Right cardiac atrium (tissue), 5 donors: ENCODE results near the gene CD4. TPM values are rescaled to one million over a fixed set of nuclear protein-coding genes. Genes with fewer than 3 reads are reported as not detected.
"Not testable (repeated sequence)": the region's sequence is repeated elsewhere in the genome, so short reads cannot be mapped to it uniquely, and the experiment has no call there.

ENCODE experiments used
- ATAC-seq, 2 donors: fragments of 200-7000 bp; cut with Tn5 transposase; one replicate each; pipeline versions ENCODE4 v1.8.0 to v1.9.1; 2020; ENCODE audit warnings: moderate library complexity in 2 of 2, mild to moderate bottlenecking in 1 of 2
- DNase-seq, 3 donors: peaks; one replicate each; pipeline ENCODE4 v3.0.0-alpha.2; 2020
- H3K27ac ChIP-seq: one replicate; pipeline ENCODE4 v1.5.1; 2013; ENCODE audit warnings: mild to moderate bottlenecking, low read length, control low read depth, moderate library complexity
- H3K27me3 ChIP-seq: one replicate; pipeline ENCODE4 v1.6.1; 2013; ENCODE audit not compliant: control insufficient read depth, insufficient read depth
- H3K4me1 ChIP-seq: one replicate; pipeline ENCODE4 v1.6.1; 2013; ENCODE audit warnings: low read length; ENCODE audit not compliant: control insufficient read depth, insufficient read depth
- H3K4me3 ChIP-seq: one replicate; pipeline ENCODE4 v1.5.1; 2013; ENCODE audit warnings: low read length, control low read depth
- H3K9me3 ChIP-seq: one replicate; pipeline ENCODE4 v1.6.1; 2013; ENCODE audit warnings: low read length; ENCODE audit not compliant: control insufficient read depth
- WGBS: extraction: QIAGEN DNeasy Blood & Tissue Kit; methylation state at CpG from one replicate; pipeline ENCODE4 v1.1.7; 2013; 5-methylcytosine and 5-hydroxymethylcytosine counted together
- intact Hi-C, 4 donors: fragments of 100-400 bp; cut with DNase I; formaldehyde crosslinking; loops; one replicate each; pipeline versions ENCODE4 v1.11.0 to v1.14.0; 2022 to 2023
- long read RNA-seq, 4 donors: library from polyadenylated mRNA; unstranded; transcript quantifications; one replicate each; pipeline ENCODE4 v2.0.0, GENCODE V29; 2020 to 2021
- polyA plus RNA-seq: library from polyadenylated mRNA; stranded (reverse); fragments of 200-250 nt; gene quantifications from one replicate; pipeline ENCODE4 v1.2.3, GENCODE V29; 2013
- total RNA-seq, 4 donors: library from RNA; stranded (reverse); fragmentation: NEBNext Ultra II Directional; extraction: Animal tissue kit (Norgen Biotek cat#: 25700); gene quantifications; one replicate each; pipeline ENCODE4 v1.2.1, GENCODE V29; 2021
- donor health status: healthy with polysubstance abuse.
- donor health status: DM: no; HTN: yes; CAD: no.
- donor health status: DM: no; HTN: no; CAD: no.
- donor health status: DM: no; HTN: yes; CAD: no; lungs with severe emphysema.
- donor health status: DM: yes; HTN: yes; CAD: no.

CD4 gene
- 10 to 100 TPM; 11.4 to 15.4 (median 13.7) TPM for total RNA-seq
- 2.5 TPM for polyA plus RNA-seq
- long read RNA-seq, donor 1, transcript CD4-201 (10 exons, 3,114 nt) = major isoform, 7 of 13 reads
- long read RNA-seq, donor 1, partial matches to known transcripts = 6 of 13 reads
- long read RNA-seq, donor 1, other reads (novel, unspliced or antisense) = 0 of 13 reads
- long read RNA-seq, donor 2, transcript CD4-201 (10 exons, 3,114 nt) = major isoform, 8 of 12 reads
- long read RNA-seq, donor 2, partial matches to known transcripts = 2 of 12 reads
- long read RNA-seq, donor 2, other reads (novel, unspliced or antisense) = 2 of 12 reads
- long read RNA-seq, donor 3, transcript CD4-201 (10 exons, 3,114 nt) = major isoform, 13 of 23 reads
- long read RNA-seq, donor 3, partial matches to known transcripts = 7 of 23 reads
- long read RNA-seq, donor 3, other reads (novel, unspliced or antisense) = 3 of 23 reads
- long read RNA-seq, donor 4, transcript CD4-201 (10 exons, 3,114 nt) = major isoform, 6 of 8 reads
- long read RNA-seq, donor 4, partial matches to known transcripts = 2 of 8 reads
- long read RNA-seq, donor 4, other reads (novel, unspliced or antisense) = 0 of 8 reads

GRCh38 chr12:6788972-6789924, at the start of gene CD4:
TSS of gene CD4 (plus strand) at chr12:6789528. CDS start at chr12:6800139, 10,611 bp downstream.
- WGBS = 63% methylated on average over 18 of the region's 18 CpGs
- H3K4me1 ChIP-seq = peaks cover 2% of the 10 kb centered on the region
- intact Hi-C loops = loop anchor here in 1 of 4 donors (10.0 kb wide), 1 partner anchor 54 kb away; no protein-coding TSS in a partner anchor
- DNase-seq = peak; percentile 76 to 91 (median 90)
- no peak within 1 kb of the TSS for H3K4me3 ChIP-seq
- peak within 1 kb of the TSS; percentile 25 for H3K27ac ChIP-seq
- H3K9me3 ChIP-seq = no peaks in the 10 kb centered on the region
- peak; percentile 72 to 77 for ATAC-seq
- no peaks in the 10 kb centered on the region for H3K27me3 ChIP-seq

- H3K4me3 ChIP-seq, ATAC-seq, H3K27me3 ChIP-seq, H3K4me1 ChIP-seq, intact Hi-C loops, DNase-seq, H3K27ac ChIP-seq, H3K9me3 ChIP-seq: not testable (repeated sequence)
- WGBS = 69% methylated on average over 12 of the region's 12 CpGs
Measured at GRCh38 chr12:6742080-6742479, 47.2 kb upstream of the CD4 start.

GRCh38 chr12:6742834-6743233, 46.5 kb upstream of the CD4 start:
- Histone ChIP-seq H3K4me1 (no peaks in the 10 kb centered on the region), H3K4me3 (no peak overlapping the region), H3K9me3 (no peaks in the 10 kb centered on the region), H3K27me3 (no peaks in the 10 kb centered on the region), H3K27ac (no peak overlapping the region)
- intact Hi-C loops = no loop called here
- 84% methylated on average over 3 of the region's 3 CpGs for WGBS
- DNase-seq (no peak), ATAC-seq (no peak)

GRCh38 chr12:6743300-6743699, 46.0 kb upstream of the CD4 start:
- H3K27me3 ChIP-seq, intact Hi-C loops, DNase-seq, H3K4me3 ChIP-seq, ATAC-seq, H3K27ac ChIP-seq, H3K9me3 ChIP-seq, H3K4me1 ChIP-seq: not testable (repeated sequence)
- 73% methylated on average over 7 of the region's 7 CpGs for WGBS

GRCh38 chr12:6745741-6746525, 43.4 kb upstream of the CD4 start:
- intact Hi-C loops = no loop called here
- Histone ChIP-seq H3K4me1 (no peaks in the 10 kb centered on the region), H3K9me3 (no peaks in the 10 kb centered on the region), H3K4me3 (no peak overlapping the region), H3K27me3 (no peaks in the 10 kb centered on the region), H3K27ac (no peak overlapping the region)
- WGBS = 61% methylated on average over 13 of the region's 13 CpGs
- DNase-seq (no peak), ATAC-seq (peak; percentile 15 to 30)

- Histone ChIP-seq H3K4me1 (no peaks in the 10 kb centered on the region), H3K27me3 (no peaks in the 10 kb centered on the region), H3K9me3 (no peaks in the 10 kb centered on the region), H3K27ac (no peak overlapping the region), H3K4me3 (no peak overlapping the region)
- intact Hi-C loops = no loop called here
- no peak for DNase-seq
- no peak for ATAC-seq
- WGBS = 64% methylated on average over 4 of the region's 4 CpGs
Measured at GRCh38 chr12:6747216-6747615, 42.1 kb upstream of the CD4 start.

GRCh38 chr12:6748761-6749160, 40.6 kb upstream of the CD4 start:
- Histone ChIP-seq H3K27ac (no peak overlapping the region), H3K27me3 (no peaks in the 10 kb centered on the region), H3K9me3 (no peaks in the 10 kb centered on the region), H3K4me3 (no peak overlapping the region), H3K4me1 (no peaks in the 10 kb centered on the region)
- DNase-seq (peak in 1 of 3 donors; percentile 50), ATAC-seq (no peak)
- intact Hi-C loops = no loop called here
- 92% methylated on average over 28 of the region's 28 CpGs for WGBS

GRCh38 chr12:6750506-6750905, 38.8 kb upstream of the CD4 start:
- WGBS = 81% methylated on average over 4 of the region's 4 CpGs
- no peak overlapping the region for H3K4me3 ChIP-seq
- DNase-seq (no peak), ATAC-seq (no peak)
- H3K4me1 ChIP-seq = no peaks in the 10 kb centered on the region
- intact Hi-C loops = loop anchor here (2.0 to 10.0 kb wide), 3 partner anchors 74 to 77 kb away; partner anchors contain the start of genes P3H3 (in 3 of the 4) and GPR162 (in 2 of the 4)
- no peaks in the 10 kb centered on the region for H3K9me3 ChIP-seq
- H3K27ac ChIP-seq = no peak overlapping the region
- H3K27me3 ChIP-seq = no peaks in the 10 kb centered on the region

- WGBS = 78% methylated on average over 7 of the region's 7 CpGs
- DNase-seq (peak in 1 of 3 donors; percentile 73), ATAC-seq (no peak)
- H3K27me3 ChIP-seq = no peaks in the 10 kb centered on the region
- H3K9me3 ChIP-seq = no peaks in the 10 kb centered on the region
- no peak overlapping the region for H3K4me3 ChIP-seq
- H3K27ac ChIP-seq = no peak overlapping the region
- H3K4me1 ChIP-seq = no peaks in the 10 kb centered on the region
- intact Hi-C loops = loop anchor here (2.0 to 10.0 kb wide), 3 partner anchors 73 to 76 kb away; partner anchors contain the start of genes P3H3 (in 3 of the 4) and GPR162 (in 2 of the 4)
Measured at GRCh38 chr12:6751767-6752166, 37.6 kb upstream of the CD4 start.
